Renal pelvis (tissue), 4 donors: ENCODE data around the gene TBC1D13. TPM values are rescaled to one million over a fixed set of nuclear protein-coding genes. Genes with fewer than 3 reads are reported as not detected.
"Not testable (repeated sequence)": the region's sequence is repeated elsewhere in the genome, so short reads cannot be mapped to it uniquely, and the experiment has no call there.

Source experiments
- DNase-seq: peaks from one replicate; pipeline ENCODE4 v3.0.0-alpha.2; 2013
- polyA plus RNA-seq, 3 donors: library from polyadenylated mRNA; unstranded; fragments of 120-200 nt; gene quantifications; one replicate each; pipeline ENCODE4 v1.2.1, GENCODE V29; 2013; ENCODE audit not compliant: insufficient read length in 3 of 3

Gene TBC1D13
- polyA plus RNA-seq, 3 donors = 40.1 to 45.5 (median 41.6) TPM

- DNase-seq = no peak
These were observed 51.3 kb downstream of the TBC1D13 start for GRCh38 chr9:128838338-128838737.

GRCh38 chr9:128840524-128840923 is 53.5 kb downstream of the TBC1D13 start:
- DNase-seq = no peak

DNA sequence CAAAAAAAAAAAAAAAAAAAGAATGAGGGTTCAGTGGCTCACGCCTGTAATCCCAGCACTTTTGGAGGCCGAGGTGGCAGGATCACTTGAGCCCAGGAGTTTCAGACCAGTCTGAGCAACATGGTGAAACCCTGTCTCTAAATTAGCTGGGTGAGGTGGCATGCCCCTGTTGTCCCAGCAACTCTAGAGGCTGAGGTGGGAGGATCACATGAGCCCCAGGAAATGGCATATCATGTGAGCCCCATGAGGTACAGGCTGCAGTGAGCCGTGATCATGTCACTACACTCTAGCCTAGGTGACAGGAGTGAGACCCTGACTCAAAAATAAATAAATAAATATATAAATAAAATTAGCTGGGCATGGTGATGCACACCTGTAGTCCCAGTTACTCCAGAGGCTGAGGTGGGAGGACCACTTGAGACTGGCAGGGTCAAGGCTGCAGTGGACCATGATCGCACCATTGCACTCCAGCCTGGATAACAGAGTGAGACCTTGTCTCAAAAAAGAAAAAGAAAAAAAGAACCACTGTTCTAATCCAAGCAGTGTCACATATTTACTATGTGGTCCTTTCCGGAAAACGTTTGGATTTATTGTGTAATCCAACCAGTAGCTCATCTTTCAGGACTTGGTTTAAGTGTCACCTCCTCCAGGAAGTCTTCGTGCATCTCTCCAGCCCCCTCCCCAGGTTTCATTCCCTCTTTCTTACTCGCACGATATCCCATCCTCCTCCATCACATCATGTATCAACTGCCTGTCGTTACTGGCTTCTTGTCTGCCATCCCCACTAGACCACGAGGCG is 54.8 kb downstream of the TBC1D13 start:
- no peak for DNase-seq

- DNase-seq = not testable (repeated sequence)
These were observed 56.1 kb downstream of the TBC1D13 start for GRCh38 chr9:128843171-128843570.

- no peak for DNase-seq
These were observed 58.3 kb downstream of the TBC1D13 start for GRCh38 chr9:128845186-128845931.

DNA sequence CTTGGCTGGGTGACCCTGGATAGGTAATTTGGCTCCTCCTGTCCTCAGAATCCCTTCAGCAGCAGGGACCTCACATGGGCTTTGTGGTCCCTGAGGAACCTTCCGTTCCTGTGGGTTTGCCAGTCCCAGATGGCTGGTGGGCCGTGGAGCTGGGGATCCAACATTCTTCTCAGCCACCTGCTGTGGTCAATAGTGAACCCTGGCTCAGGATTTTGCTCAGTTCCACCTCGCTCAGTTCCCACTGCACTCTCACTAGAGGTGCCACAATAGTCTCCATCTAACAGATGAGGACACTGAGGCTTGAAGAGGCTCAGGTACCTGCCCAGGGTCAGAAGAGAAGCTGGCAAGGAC is 59.6 kb downstream of the TBC1D13 start:
- no peak for DNase-seq

DNA sequence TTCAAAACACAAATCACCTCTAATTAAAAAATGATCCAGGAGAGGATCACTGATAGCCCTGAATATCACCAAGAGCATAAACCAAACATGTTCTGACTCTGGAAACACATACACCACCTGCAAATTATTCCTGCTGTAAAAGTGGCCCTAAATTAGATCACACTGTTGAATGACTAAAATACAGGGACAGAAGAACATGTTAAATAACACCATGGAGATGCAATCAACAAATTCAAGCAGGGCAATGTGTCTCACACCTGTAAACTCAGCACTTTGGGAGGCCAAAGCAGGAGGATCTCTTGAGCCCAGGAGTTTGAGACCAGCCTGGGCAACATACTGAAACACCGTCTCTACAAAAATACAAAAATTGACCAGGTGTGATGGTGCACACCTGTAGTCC is 60.8 kb downstream of the TBC1D13 start:
- DNase-seq = no peak

GRCh38 chr9:128851024-128851423 is 64.0 kb downstream of the TBC1D13 start:
- not testable (repeated sequence) for DNase-seq

- DNase-seq = not testable (repeated sequence)
These were observed 64.9 kb downstream of the TBC1D13 start for GRCh38 chr9:128851779-128852600.

DNA sequence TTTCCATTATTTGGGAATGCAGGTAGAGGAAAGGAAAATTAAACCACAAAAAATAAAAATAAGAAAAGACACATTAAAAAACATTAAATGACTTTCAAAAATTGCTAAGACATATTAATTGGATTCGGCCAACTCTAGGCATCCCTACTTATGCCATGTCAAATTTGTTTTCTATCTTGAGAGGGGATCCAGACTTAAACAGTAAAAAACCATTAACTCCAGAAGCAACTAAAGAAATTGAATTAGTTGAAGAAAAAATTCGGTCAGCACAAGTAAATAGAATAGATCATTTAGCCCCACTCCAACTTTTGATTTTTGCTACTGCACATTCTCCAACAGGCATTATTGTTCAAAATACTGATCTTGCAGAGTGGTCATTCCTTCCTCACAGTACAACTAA is 65.6 kb downstream of the TBC1D13 start:
- not testable (repeated sequence) for DNase-seq

GRCh38 chr9:128854454-128854853 is 67.4 kb downstream of the TBC1D13 start:
- DNase-seq = not testable (repeated sequence)

DNA sequence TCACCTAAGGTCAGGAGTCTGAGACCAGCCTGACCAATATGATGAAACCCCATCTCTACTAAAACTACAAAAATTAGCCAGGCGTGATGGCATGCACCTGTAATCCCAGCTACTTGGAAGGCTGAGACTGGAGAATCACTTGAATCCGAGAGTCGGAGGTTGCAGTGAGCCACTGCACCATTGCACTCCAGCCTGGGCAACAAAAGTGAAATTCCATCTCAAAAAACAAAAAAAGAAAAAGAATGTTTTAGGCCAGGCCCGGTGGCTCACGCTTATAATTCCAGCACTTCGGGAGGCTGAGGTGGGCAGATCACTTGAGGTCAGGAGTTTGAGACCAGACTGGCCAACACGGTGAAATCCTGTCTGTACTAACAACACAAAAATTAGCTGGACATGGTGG is 71.4 kb downstream of the TBC1D13 start:
- DNase-seq = not testable (repeated sequence)

Other genes with a start within 250 kb of the TBC1D13 start
- 100 to 1,000 TPM; 362 to 483 (median 423) TPM for gene SPTAN1, start 234.7 kb upstream of the TBC1D13 start, polyA plus RNA-seq
- 10 to 100 TPM; 78.6 to 91.0 (median 86.0) TPM for gene DYNC2I2, start 130.4 kb upstream of the TBC1D13 start, polyA plus RNA-seq
- gene SET, start 98.0 kb upstream of the TBC1D13 start, polyA plus RNA-seq = 100 to 1,000 TPM; 571 to 647 (median 631) TPM
- 10 to 100 TPM; 13.0 to 14.9 (median 13.7) TPM for gene PKN3, start 84.8 kb upstream of the TBC1D13 start, polyA plus RNA-seq
- gene ZDHHC12, start 63.1 kb upstream of the TBC1D13 start, polyA plus RNA-seq = 10 to 100 TPM; 21.3 to 24.7 (median 23.4) TPM
- gene ZER1, start 15.3 kb upstream of the TBC1D13 start, polyA plus RNA-seq = 10 to 100 TPM; 35.5 to 43.2 (median 38.9) TPM
- gene ENDOG, start 31.2 kb downstream of the TBC1D13 start, polyA plus RNA-seq = 10 to 100 TPM in 2 of 3 donors, 1 to 10 TPM in 1; 8.8 to 17.0 (median 15.2) TPM
- gene SPOUT1, start 42.5 kb downstream of the TBC1D13 start, polyA plus RNA-seq = 10 to 100 TPM; 43.6 to 59.1 (median 43.6) TPM
- gene KYAT1, start 94.7 kb downstream of the TBC1D13 start, polyA plus RNA-seq = 10 to 100 TPM; 15.9 to 35.5 (median 29.4) TPM
- gene LRRC8A, start 94.9 kb downstream of the TBC1D13 start, polyA plus RNA-seq = 10 to 100 TPM; 27.9 to 36.2 (median 34.7) TPM
- 10 to 100 TPM; 58.7 to 69.0 (median 63.6) TPM for gene PHYHD1, start 133.7 kb downstream of the TBC1D13 start, polyA plus RNA-seq
- 10 to 100 TPM; 17.8 to 19.8 (median 19.1) TPM for gene DOLK, start 160.3 kb downstream of the TBC1D13 start, polyA plus RNA-seq
- 10 to 100 TPM; 43.7 to 61.3 (median 60.5) TPM for gene NUP188, start 160.4 kb downstream of the TBC1D13 start, polyA plus RNA-seq
- 100 to 1,000 TPM; 128 to 158 (median 141) TPM for gene SH3GLB2, start 241.1 kb downstream of the TBC1D13 start, polyA plus RNA-seq
- gene MIGA2, start 249.4 kb downstream of the TBC1D13 start, polyA plus RNA-seq = 10 to 100 TPM; 22.9 to 33.4 (median 25.1) TPM